ENCODE data around the gene PAK1.

Gene PAK1

DNA sequence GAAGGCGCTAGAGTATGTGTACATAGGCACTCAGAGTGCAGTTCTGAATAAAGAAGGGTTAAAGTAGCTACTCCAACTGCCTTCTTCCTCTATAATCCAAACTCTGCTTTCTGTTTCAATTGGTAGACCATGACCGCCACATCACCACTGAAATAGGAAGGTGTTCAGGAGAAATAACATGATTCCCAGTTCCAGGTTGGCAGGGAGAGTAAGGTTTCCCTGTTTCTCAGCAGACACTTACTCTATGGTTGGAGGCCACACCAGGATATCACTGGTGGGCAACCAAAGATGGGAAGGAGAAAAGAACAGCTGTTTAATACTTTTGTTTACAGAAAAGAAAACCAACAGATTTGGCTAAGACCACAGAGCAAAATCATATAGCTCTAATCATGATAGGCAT lies 37.9 kb downstream of the PAK1 start:
- DNase-seq = no peak

DNA sequence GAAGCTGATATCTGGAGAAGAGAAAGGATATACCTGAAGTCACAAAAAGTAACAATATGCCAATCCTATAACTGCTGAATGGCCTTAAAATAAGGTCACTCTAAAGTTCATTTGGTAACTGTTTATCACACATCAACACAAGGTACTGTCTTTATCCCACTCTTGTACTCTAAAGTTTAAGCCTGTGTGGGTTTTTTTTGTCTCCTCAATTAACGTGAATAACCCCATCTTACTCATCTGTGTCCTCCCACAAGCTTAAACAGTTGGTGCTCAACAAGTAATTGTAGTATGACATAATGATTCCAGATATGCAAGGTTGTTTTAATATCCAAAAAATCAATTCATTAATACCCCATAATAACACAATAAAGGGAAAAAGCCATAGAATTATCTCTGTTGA lies 42.1 kb downstream of the PAK1 start:
- no peak for DNase-seq

GRCh38 chr11:77428598-77428997 lies 45.3 kb downstream of the PAK1 start:
- no peak for DNase-seq

DNA sequence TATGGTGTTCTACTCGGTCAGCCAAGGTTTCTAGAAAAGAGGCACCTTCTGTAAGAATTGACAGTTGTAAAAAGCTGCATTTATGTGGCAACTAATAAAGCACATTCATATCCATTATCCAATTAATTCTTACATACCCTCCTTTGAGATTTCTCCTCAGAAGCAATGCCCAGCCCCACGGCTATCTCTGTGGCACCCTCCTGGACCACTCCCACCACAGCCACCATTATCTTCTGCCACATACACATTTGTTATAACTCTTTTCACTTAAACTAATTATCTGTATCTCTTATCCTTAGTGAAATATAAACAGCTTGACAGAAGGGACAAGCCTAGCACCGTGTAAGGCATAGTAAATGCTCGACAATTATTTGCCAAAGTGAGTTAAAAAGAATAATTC lies 48.5 kb downstream of the PAK1 start:
- no peak for DNase-seq

- no peak for DNase-seq
Measured at GRCh38 chr11:77424644-77425043, 49.2 kb downstream of the PAK1 start.

GRCh38 chr11:77423624-77424023 lies 50.3 kb downstream of the PAK1 start:
- no peak for DNase-seq

GRCh38 chr11:77422687-77423086 lies 51.2 kb downstream of the PAK1 start:
- DNase-seq = no peak

- DNase-seq = no peak
Measured at GRCh38 chr11:77421041-77421723, 52.7 kb downstream of the PAK1 start.

- no peak for DNase-seq
Measured at GRCh38 chr11:77418971-77419597, 54.8 kb downstream of the PAK1 start.

GRCh38 chr11:77418155-77418970 lies 55.5 kb downstream of the PAK1 start:
- no peak for DNase-seq

DNA sequence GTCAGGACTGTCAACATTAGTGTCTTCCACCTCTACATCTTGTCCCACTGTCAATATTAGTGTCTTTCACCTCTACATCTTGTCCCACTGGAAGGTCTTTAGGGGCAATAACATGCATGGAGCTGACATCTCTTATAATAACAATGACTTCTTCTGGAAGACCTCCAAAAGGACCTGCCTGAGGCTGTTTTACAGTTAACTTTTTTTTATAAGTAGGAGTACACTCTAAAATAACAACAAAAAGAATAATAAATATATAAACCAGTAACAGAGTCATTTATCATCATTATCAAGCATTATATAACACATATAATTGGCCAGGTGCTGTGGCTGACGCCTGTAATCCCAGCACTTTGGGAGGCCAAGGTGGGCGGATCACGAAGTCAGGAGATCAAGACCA lies 57.5 kb downstream of the PAK1 start:
- DNase-seq = no peak

DNA sequence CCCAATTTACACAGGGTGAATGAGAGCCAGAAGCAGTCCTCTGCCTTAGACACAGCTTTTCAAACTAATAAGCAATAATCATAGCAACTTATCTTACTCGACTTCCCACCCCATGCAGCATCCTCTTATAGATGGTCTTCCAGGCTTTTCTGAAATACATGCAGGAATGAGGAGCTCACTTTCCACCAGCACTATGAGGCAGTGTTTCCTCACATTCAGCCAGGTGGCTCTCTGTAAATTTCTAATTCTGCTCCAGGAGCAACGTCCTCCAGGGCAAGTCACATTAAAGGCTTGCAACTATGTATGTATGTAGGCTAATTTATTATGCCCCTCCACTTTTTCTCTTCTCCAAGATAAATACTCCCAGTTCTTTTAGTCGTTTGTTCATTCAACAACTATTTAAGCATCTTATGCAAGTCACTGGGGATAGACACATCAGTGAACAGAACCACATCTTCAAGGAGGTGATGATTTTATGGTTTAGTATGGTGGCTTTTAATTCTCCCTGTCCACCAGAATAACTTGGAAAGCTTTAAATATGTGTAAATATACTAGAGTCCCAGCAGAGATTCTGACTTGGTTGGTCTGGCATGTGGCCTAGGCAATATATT lies 59.9 kb downstream of the PAK1 start:
- DNase-seq = no peak

- no peak for DNase-seq
Measured at GRCh38 chr11:77412814-77413213, 61.1 kb downstream of the PAK1 start.

DNA sequence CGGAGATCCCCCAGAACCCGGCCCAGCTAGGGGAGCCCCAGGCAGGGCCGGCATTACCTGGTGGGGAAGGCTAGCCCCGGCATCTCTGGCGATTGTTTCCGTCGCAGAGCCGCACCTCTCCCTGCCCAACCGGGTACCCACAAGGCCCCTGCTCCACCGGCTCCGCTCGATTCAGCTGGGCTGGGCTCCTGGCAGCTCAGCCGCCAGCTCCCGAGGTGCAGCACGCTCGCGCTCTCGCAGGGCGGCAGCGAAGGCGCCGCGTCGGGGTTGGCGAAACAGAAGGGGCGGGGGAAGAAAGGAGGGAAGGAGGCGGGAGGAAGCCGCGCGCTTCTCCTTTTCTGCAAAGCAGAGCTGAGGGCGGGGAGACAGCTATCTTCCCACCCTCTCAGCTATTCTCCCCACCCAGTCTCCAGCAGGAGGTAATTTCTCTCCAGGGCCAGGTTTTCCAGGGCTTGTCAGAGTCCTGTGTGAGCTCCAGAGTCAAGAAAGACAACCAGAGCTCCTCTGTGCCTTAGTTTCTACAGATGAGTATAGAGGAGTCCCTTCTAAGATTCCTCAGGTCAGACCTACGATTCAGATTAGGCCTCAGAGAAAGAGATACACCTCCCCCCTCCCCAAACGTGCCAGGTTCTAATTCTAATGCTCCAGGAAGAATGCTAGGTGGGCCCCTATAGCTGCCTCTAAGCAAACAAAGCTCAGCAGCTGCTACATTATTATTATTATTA lies 62.0 kb downstream of the PAK1 start:
- DNase-seq = peak; percentile 79

DNA sequence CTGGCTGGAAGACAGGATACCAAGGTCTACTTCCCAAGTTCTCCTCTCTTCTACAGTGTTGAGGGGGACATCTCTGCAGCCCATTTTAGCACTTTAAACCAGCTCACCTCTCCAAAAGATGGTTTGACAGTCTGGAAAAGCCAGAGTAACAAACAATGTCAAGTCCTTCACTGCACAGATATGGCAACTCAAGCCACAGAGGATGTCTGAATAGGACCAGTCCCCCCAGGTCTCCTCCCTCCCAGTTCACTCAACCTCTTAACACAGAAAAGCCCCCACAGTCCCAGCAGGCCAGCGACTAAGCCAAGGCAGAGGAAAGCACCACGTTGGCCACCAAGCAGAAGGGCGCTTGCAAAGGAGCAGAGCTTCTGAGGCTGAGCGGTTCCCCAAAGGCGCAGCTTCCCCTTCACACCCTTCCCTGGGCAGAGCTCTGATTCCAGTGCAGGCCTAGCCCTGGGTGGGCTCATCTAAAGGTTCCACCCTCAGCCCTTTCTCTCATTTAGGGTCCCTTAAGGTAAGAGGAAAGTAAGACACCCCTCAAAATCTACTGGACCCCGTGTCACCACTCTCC lies 62.7 kb downstream of the PAK1 start:
- DNase-seq = no peak

DNA sequence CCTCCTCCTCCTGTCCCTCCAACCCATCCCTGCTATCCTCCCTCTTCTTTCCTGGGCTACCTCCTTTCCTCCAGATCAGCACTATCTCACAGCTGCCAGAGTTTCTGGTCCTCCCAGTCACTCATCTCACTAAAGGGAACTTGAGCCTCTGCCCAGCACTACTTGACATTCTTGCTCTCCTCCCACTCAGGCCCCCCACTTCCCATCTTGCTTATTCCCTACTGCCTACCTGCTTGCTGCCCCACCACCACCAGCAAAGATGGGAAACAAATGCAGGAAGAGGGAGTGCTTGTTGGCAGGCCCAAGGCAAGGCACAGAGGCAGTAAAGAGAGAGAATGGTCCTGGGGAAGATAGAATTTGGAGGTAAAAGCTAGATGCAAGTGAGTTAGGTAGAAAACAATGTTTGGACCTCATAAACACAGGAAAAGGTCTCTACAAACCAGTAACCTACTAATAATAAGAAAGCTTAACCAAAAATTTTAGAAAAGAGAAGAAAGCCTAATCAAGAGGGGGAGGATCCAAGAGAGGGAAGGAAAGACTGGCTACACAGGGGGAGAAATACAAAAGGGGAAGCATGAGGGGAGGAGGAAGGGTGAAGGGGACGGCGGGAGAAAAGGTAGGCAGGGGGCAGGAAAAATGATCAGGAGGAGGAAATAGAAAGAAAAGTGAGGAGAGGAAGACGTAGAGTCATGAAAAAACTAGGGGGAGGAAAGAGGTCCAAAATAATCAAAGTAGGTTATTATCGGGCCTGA lies 63.6 kb downstream of the PAK1 start:
- DNase-seq = no peak

DNA sequence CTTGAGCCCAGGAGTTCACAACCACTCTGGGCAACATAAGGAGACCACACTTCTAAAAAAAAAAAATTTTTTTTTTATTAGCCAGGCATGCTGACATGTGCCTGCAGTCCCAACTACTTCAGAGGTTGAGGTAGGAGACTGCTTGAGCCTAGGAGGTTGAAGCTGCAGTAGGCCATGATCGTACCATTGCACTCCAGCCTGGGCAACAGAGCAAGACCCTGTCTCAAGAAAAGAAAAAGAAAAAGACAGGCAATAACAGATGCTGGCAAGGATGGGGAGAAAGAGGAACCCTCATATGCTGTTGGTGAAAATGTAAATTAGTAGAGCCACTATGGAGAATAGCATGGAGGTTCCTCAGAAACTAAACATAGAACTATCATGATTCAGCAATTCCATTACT lies 64.8 kb downstream of the PAK1 start:
- DNase-seq = no peak

- DNase-seq = peak; percentile 36
Measured at GRCh38 chr11:77407613-77408012, 66.3 kb downstream of the PAK1 start.

GRCh38 chr11:77406396-77406795 lies 67.5 kb downstream of the PAK1 start:
- peak; percentile 27 for DNase-seq

GRCh38 chr11:77403211-77403610 lies 70.7 kb downstream of the PAK1 start:
- DNase-seq = no peak

DNA sequence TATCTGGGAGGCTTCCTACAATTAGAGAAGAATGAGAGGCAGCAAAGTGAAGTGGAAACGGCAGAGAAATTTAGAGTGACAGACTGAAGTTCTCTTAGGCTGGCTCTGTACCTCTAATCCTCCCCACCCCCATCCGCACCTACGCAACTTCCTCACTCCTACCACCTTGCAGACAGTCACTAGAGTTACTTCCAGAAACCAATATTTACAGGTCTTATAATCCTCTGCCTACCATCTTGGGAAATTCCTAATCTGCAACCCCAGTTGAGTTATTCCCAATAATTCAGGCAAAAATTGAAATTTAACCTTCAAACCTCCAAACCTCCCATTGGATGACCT lies 71.7 kb downstream of the PAK1 start:
- DNase-seq = no peak
